A673 (cell line): ENCODE measurements around the gene TBCEL.

ENCODE experiments used
- EZH2 ChIP-seq: fragments of 200-600 bp; sonication (generic); IDR thresholded peaks from 2 replicates; pipeline ENCODE4 v1.6.1; 2017; ENCODE audit warnings: borderline replicate concordance, low read depth, mild to moderate bottlenecking, mixed read lengths, antibody characterized with exemption, low read length; ENCODE audit not compliant: poor library complexity, severe bottlenecking
- TF ChIP-seq, protein P1 (sequence below): fragments of 300-800, 200-600 bp; sonication (generic); conservative IDR thresholded peaks from 2 replicates; pipeline ENCODE4 v1.5.1; 2017; ENCODE audit warnings: low read depth, mild to moderate bottlenecking, antibody characterized with exemption, low read length, moderate library complexity, mixed read lengths

DNA sequence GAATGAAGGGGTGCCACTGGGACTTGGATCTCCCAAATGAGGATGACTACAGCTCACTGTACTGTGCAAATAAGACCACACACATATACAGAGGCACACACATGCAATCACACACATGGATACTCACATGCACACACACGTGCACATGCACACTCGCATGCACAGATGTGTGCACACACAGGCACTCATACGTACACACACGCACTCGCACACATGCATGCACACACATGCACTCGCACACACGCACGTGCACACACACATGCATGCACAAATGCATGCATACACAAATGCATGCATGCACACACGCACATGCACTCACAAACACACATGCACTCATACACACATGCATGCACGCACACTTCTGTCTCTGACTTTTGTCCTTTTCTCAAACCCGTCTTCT is 113.1 kb downstream of the TBCEL start:
- TF ChIP-seq, protein P1, sequence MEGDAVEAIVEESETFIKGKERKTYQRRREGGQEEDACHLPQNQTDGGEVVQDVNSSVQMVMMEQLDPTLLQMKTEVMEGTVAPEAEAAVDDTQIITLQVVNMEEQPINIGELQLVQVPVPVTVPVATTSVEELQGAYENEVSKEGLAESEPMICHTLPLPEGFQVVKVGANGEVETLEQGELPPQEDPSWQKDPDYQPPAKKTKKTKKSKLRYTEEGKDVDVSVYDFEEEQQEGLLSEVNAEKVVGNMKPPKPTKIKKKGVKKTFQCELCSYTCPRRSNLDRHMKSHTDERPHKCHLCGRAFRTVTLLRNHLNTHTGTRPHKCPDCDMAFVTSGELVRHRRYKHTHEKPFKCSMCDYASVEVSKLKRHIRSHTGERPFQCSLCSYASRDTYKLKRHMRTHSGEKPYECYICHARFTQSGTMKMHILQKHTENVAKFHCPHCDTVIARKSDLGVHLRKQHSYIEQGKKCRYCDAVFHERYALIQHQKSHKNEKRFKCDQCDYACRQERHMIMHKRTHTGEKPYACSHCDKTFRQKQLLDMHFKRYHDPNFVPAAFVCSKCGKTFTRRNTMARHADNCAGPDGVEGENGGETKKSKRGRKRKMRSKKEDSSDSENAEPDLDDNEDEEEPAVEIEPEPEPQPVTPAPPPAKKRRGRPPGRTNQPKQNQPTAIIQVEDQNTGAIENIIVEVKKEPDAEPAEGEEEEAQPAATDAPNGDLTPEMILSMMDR = no peak
- TF ChIP-seq EZH2 = no peak
